HepG2 (cell line): ENCODE data around the gene LDLRAD2. TPM values are rescaled to one million over a fixed set of nuclear protein-coding genes. Genes with fewer than 3 reads are reported as not detected.

Experiments
- ATAC-seq: fragments of 200-7000 bp; cut with Tn5 transposase; 3 replicates; pipeline ENCODE4 v1.9.1; 2020; ENCODE audit warnings: mild to moderate bottlenecking, moderate library complexity
- BruUV-seq: library from RNA; stranded (reverse); fragments of 400-500 nt; replicated peaks from 2 replicates; lab custom pipeline; 2021; lab: Mats Ljungman, UMichigan
- CTCF ChIA-PET: fragments of 300-600 bp; formaldehyde crosslinking; extraction: SDS; loops from one replicate; lab custom pipeline; 2021; ENCODE audit warnings: low total read pairs, inconsistent platforms, low intra/inter-chr PET ratio; lab: Yijun Ruan, JAX
- POLR2A ChIA-PET: fragments of 350-600 bp; sonication (Branson Sonifier 250); formaldehyde crosslinking; loops from one replicate; lab custom pipeline; 2020; ENCODE audit warnings: antibody characterized with exemption, inconsistent platforms; lab: Yijun Ruan, JAX
- DNase-seq: peaks from one replicate; pipeline ENCODE4 v3.0.0-alpha.2; 2015; ENCODE audit warnings: low spot score
- FAIRE-seq: peaks from 3 replicates; lab custom pipeline; 2011; peaks lifted over from hg19 to GRCh38; lab: Jason Lieb, UNC
- H2AFZ ChIP-seq: one replicate; pipeline ENCODE4 v1.6.1; 2011; ENCODE audit warnings: low read length, inconsistent platforms
- H3K27ac ChIP-seq: fragments of 300-600 bp; 3 replicates; pipeline ENCODE4 v1.8.0; 2011; ENCODE audit warnings: mixed run types, mild to moderate bottlenecking, mixed read lengths, low read length, inconsistent platforms; ENCODE audit not compliant: insufficient read depth; ENCODE audit errors: extremely low read length
- H3K27me3 ChIP-seq, 2 experiments: fragments of 200-600 bp in 1 of 2; 2 replicates in 1 of 2; 3 replicates in 1 of 2; pipeline versions ENCODE4 v1.6.0 to v1.8.0; 2011; ENCODE audit warnings: low read length in 2 of 2, mild to moderate bottlenecking in 2 of 2, moderate library complexity in 2 of 2, inconsistent platforms in 1 of 2; ENCODE audit not compliant: insufficient read depth in 2 of 2, control insufficient read depth in 1 of 2
- H3K36me3 ChIP-seq, 2 experiments: fragments of 200-600 bp in 1 of 2; replicated peaks in 1 of 2; 2 replicates in 1 of 2; 3 replicates in 1 of 2; pipeline versions ENCODE4 v1.5.1 to v1.8.0; 2011; ENCODE audit warnings: low read length in 2 of 2, inconsistent platforms in 1 of 2; ENCODE audit not compliant: insufficient read depth in 2 of 2, control insufficient read depth in 1 of 2
- H3K4me1 ChIP-seq: 2 replicates; pipeline ENCODE4 v1.5.1; 2012; ENCODE audit warnings: low read length, inconsistent platforms; ENCODE audit not compliant: insufficient read depth
- H3K4me2 ChIP-seq: 2 replicates; pipeline ENCODE4 v1.6.0; 2011; ENCODE audit warnings: low read depth, low read length, inconsistent platforms
- H3K4me3 ChIP-seq, 3 experiments: fragments of 200-600 bp in 1 of 3; sonication (generic), shearing (Covaris generic) in 1 of 3; replicated peaks in 1 of 3; 2 replicates each; pipeline ENCODE4 v1.5.1; 2011 to 2016; ENCODE audit warnings: low read length in 3 of 3, inconsistent platforms in 2 of 3, low read depth in 2 of 3, mild to moderate bottlenecking in 2 of 3, control low read depth in 1 of 3, mixed read lengths in 1 of 3; ENCODE audit not compliant: insufficient read depth in 1 of 3
- H3K79me2 ChIP-seq: one replicate; pipeline ENCODE4 v1.6.1; 2011; ENCODE audit warnings: low read length, inconsistent platforms; ENCODE audit not compliant: insufficient read depth
- H3K9ac ChIP-seq: 2 replicates; pipeline ENCODE4 v1.6.0; 2011; ENCODE audit warnings: mild to moderate bottlenecking, low read depth, low read length, inconsistent platforms; ENCODE audit not compliant: insufficient read depth
- H3K9me3 ChIP-seq: 2 replicates; pipeline ENCODE4 v1.5.1; 2012; ENCODE audit warnings: mild to moderate bottlenecking, low read length
- H4K20me1 ChIP-seq: 2 replicates; pipeline ENCODE4 v1.6.0; 2011; ENCODE audit warnings: inconsistent platforms, mild to moderate bottlenecking, low read length, moderate library complexity; ENCODE audit not compliant: insufficient read depth
- AKAP8 ChIP-seq: sonication (generic); formaldehyde crosslinking; IDR thresholded peaks from 2 replicates; pipeline ENCODE4 v1.5.1; 2020; ENCODE audit warnings: mild to moderate bottlenecking, missing genetic modification reagents
- BCL6 ChIP-seq: IDR thresholded peaks from 2 replicates; pipeline ENCODE4 v1.6.1; 2016; ENCODE audit warnings: missing genetic modification reagents, missing compliant biosample characterization
- DNMT1 ChIP-seq: sonication (generic); formaldehyde crosslinking; IDR thresholded peaks from 2 replicates; pipeline ENCODE4 v1.5.1; 2020; ENCODE audit warnings: mild to moderate bottlenecking, missing genetic modification reagents
- FIP1L1 ChIP-seq: fragments of 200-400 bp; formaldehyde crosslinking; IDR thresholded peaks from 2 replicates; pipeline ENCODE4 v1.6.1; 2018; ENCODE audit warnings: low read depth, mild to moderate bottlenecking, low read length, moderate library complexity, borderline replicate concordance; ENCODE audit not compliant: insufficient read depth
- HMGXB3 ChIP-seq: sonication (generic); formaldehyde crosslinking; IDR thresholded peaks from 2 replicates; pipeline ENCODE4 v1.4.0; 2020; ENCODE audit warnings: missing genetic modification reagents, borderline replicate concordance
- MTF1 ChIP-seq: sonication (generic); formaldehyde crosslinking; IDR thresholded peaks from 2 replicates; pipeline ENCODE4 v1.5.0; 2020; ENCODE audit warnings: missing genetic modification reagents
- NKX3-1 ChIP-seq: sonication (generic); formaldehyde crosslinking; IDR thresholded peaks from 2 replicates; pipeline ENCODE4 v1.5.0; 2020; ENCODE audit warnings: missing genetic modification reagents
- PRPF4 ChIP-seq: fragments of 200-400 bp; formaldehyde crosslinking; IDR thresholded peaks from 2 replicates; pipeline ENCODE4 v1.6.1; 2016; ENCODE audit warnings: low read length, low read depth; ENCODE audit not compliant: poor library complexity, severe bottlenecking
- ZBTB7B ChIP-seq: sonication (generic); formaldehyde crosslinking; IDR thresholded peaks from 2 replicates; pipeline ENCODE4 v1.4.0; 2020; ENCODE audit warnings: missing genetic modification reagents
- ZNF567 ChIP-seq: sonication (generic); formaldehyde crosslinking; IDR thresholded peaks from 2 replicates; pipeline ENCODE4 v1.8.1; 2023; ENCODE audit warnings: mild to moderate bottlenecking, missing genetic modification reagents, borderline replicate concordance
- ZNF776 ChIP-seq: sonication (generic); formaldehyde crosslinking; IDR thresholded peaks from 2 replicates; pipeline ENCODE4 v1.4.0; 2020; ENCODE audit warnings: mild to moderate bottlenecking, missing genetic modification reagents
- WGBS: methylation state at CpG from one replicate; pipeline ENCODE4 v1.1.6; 2017; ENCODE audit warnings: low lambda C conversion rate; 5-methylcytosine and 5-hydroxymethylcytosine counted together
- in situ Hi-C: cut with HindIII; loops from 2 replicates; pipeline ENCODE4 v1.10.0; 2017; ENCODE audit warnings: low pct_unique_long_range_greater_than_20kb; ENCODE audit not compliant: extremely low pct_ligation_motif_present
- intact Hi-C: fragments of 100-400 bp; cut with micrococcal nuclease; formaldehyde crosslinking; loops from one replicate; pipeline ENCODE4 v1.10.0; 2022; ENCODE audit not compliant: unreplicated experiment
- polyA plus RNA-seq, 8 experiments: library from polyadenylated mRNA; depleted of rRNA in 3 of 8; stranded (reverse) in 7 of 8; unstranded in 1 of 8; fragments of >200 nt; fragmentation: Illumina TruSeq in 4 of 8; extraction: Trizol in 4 of 8; gene quantifications; 2 replicates each; pipeline versions ENCODE4 v1.2.1 to v1.2.3, GENCODE V29; 2011 to 2016; ENCODE audit warnings: low read depth in 4 of 8, missing spikeins in 1 of 8, mixed read lengths in 1 of 8; ENCODE audit not compliant: insufficient read depth in 1 of 8
- total RNA-seq, 5 experiments: library from RNA; depleted of rRNA; stranded (reverse); fragments of >200 nt; fragmentation: Illumina TruSeq; extraction: Trizol; gene quantifications; 2 replicates each; pipeline ENCODE4 v1.2.3, GENCODE V29; 2016; ENCODE audit warnings: low read depth in 1 of 5

The LDLRAD2 gene
- total and polyA plus RNA-seq, 2 of the 13 experiments (the other 11 are each of a cell fraction or from before 2014, with no cell fraction given) = not detected

GRCh38 chr1:21867451-21867996 lies 55.5 kb downstream of the LDLRAD2 start:
- Histone ChIP-seq H3K36me3 (peaks cover 7 to 25% of the 10 kb centered on the region in 2 experiments; a peak in 3 of 5 replicates), H3K4me3 (no peak overlapping the region), H3K4me2 (no peak overlapping the region), H4K20me1 (no peaks in the 10 kb centered on the region; the same call in 1 of the 2 replicates), H3K9ac (no peak overlapping the region), H3K79me2 (no peaks in the 10 kb centered on the region), H3K4me1 (peaks cover 35% of the 10 kb centered on the region), H3K27me3 (no peaks in the 10 kb centered on the region), H2AFZ (no peak overlapping the region), H3K27ac (no peak overlapping the region), H3K9me3 (no peaks in the 10 kb centered on the region)
- FAIRE-seq = no peak
- ATAC-seq = no peak
- TF ChIP-seq FIP1L1 = no peak
- no peak for TF ChIP-seq ZNF567
- TF ChIP-seq BCL6 (CRISPR knock-in tag) = no peak
- no peak for TF ChIP-seq DNMT1 (CRISPR knock-in tag)
- TF ChIP-seq ZNF776 (CRISPR knock-in tag) = no peak
- no peak for TF ChIP-seq AKAP8 (CRISPR knock-in tag)
- TF ChIP-seq NKX3-1 (CRISPR knock-in tag) = no peak
- TF ChIP-seq MTF1 (CRISPR knock-in tag) = no peak
- TF ChIP-seq ZBTB7B = no peak
- no peak for TF ChIP-seq HMGXB3
- TF ChIP-seq PRPF4 = no peak
- POLR2A ChIA-PET = no interaction called here
- CTCF ChIA-PET = no interaction called here
- intact Hi-C loops = no loop called here
- WGBS = 91% methylated on average over 5 of the region's 5 CpGs
- BruUV-seq = no TSS peak
- in situ Hi-C loops = no loop called here
- DNase-seq = no peak
